Lower leg skin (tissue), 4 donors: ENCODE measurements around the gene TNKS1BP1. TPM values are rescaled to one million over a fixed set of nuclear protein-coding genes. Genes with fewer than 3 reads are reported as not detected.
A peak's percentile ranks its signal among the peaks of the same experiment; 100 is the strongest.
"Not testable (repeated sequence)": the region's sequence is repeated elsewhere in the genome, so short reads cannot be mapped to it uniquely, and the experiment has no call there.

ENCODE experiments used
- DNase-seq, 2 donors: peaks; one replicate each; pipeline ENCODE4 v3.0.0-alpha.2; 2019; ENCODE audit warnings: low spot score in 2 of 2
- H3K4me3 ChIP-seq: fragments of 200-600 bp; sonication (generic); 2 replicates; pipeline ENCODE4 v1.5.1; 2017; ENCODE audit warnings: mild to moderate bottlenecking, low read depth; ENCODE audit not compliant: poor library complexity, severe bottlenecking
- POLR2A ChIP-seq, 2 donors: fragments of 450-650 bp; IDR thresholded peaks; one replicate each; pipeline ENCODE4 v1.6.1; 2016 to 2017; ENCODE audit warnings: antibody characterized with exemption in 2 of 2, mild to moderate bottlenecking in 1 of 2, moderate library complexity in 1 of 2
- WGBS, 2 donors: methylation state at CpG; one replicate each; pipeline ENCODE4 v1.1.5; 2018; 5-methylcytosine and 5-hydroxymethylcytosine counted together
- intact Hi-C: fragments of 100-400 bp; cut with DNase I; formaldehyde crosslinking; loops from one replicate; pipeline ENCODE4 v1.15.0; 2023; ENCODE audit warnings: low total_unique reads
- total RNA-seq, 4 donors: library from RNA; depleted of rRNA; stranded (reverse); fragments of >200 nt; gene quantifications; one replicate each; pipeline ENCODE4 v1.1.0, GENCODE V29; 2016
- TF ChIP-seq, protein P1 (sequence below), 3 donors: fragments of 450-650 bp; IDR thresholded peaks; one replicate each; pipeline ENCODE4 v1.5.1; 2016; ENCODE audit warnings: antibody characterized with exemption in 3 of 3, mild to moderate bottlenecking in 3 of 3, moderate library complexity in 2 of 3

TNKS1BP1 gene
- total RNA-seq, 4 donors from 2014 or later, result 219 to 273 (median 230) TPM

DNA sequence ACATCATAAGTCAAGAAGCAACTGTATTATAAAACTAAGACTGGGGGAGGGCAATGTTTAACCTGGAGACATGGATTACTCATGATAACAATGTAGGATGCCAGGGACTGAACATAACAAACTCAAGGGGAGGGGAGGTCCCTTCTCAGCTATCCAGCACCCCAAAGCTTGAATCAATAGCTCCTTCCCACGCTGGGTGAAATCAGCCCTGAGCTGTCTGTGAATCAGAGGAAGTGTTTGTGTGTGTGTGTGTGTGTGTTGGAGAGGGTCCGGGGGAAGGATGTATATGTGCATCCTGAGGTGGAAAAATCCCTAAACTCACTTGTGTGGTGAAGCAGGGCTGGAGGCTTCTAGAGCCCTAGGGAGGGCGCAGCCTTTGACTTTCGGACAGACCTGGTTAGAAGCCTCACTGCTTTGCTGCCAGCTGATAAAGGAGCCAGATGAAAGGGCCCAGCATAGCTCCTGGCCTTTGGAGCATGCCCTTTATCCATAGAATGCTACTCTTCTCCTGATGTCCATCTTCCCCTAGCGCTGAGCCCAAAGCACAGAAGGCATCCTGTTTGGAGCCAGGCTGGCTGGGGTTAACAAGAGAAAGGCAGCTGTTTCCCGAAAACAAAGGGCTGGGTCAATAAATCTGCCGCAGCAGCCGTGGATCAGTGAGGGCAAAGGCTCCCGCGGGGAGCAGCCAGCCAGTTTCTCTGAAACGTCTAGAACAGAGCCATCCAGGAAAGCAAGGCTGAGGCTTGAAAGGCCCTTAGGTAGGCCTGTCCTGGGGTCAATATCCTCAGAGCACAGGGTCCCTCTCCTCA is 35.8 kb downstream of the TNKS1BP1 start:
- 18 to 24% methylated on average over 11 of the region's 11 CpGs for WGBS, 2 donors
- TF ChIP-seq, protein P1, sequence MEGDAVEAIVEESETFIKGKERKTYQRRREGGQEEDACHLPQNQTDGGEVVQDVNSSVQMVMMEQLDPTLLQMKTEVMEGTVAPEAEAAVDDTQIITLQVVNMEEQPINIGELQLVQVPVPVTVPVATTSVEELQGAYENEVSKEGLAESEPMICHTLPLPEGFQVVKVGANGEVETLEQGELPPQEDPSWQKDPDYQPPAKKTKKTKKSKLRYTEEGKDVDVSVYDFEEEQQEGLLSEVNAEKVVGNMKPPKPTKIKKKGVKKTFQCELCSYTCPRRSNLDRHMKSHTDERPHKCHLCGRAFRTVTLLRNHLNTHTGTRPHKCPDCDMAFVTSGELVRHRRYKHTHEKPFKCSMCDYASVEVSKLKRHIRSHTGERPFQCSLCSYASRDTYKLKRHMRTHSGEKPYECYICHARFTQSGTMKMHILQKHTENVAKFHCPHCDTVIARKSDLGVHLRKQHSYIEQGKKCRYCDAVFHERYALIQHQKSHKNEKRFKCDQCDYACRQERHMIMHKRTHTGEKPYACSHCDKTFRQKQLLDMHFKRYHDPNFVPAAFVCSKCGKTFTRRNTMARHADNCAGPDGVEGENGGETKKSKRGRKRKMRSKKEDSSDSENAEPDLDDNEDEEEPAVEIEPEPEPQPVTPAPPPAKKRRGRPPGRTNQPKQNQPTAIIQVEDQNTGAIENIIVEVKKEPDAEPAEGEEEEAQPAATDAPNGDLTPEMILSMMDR (IDR thresholded peaks at IDR 0.05), result no peak
- TF ChIP-seq POLR2A (IDR thresholded peaks at IDR 0.05), result no peak
- intact Hi-C loops, result no loop called here
- DNase-seq, result peak in 1 of 2 donors; percentile 72
- H3K4me3 ChIP-seq, result no peak overlapping the region

DNA sequence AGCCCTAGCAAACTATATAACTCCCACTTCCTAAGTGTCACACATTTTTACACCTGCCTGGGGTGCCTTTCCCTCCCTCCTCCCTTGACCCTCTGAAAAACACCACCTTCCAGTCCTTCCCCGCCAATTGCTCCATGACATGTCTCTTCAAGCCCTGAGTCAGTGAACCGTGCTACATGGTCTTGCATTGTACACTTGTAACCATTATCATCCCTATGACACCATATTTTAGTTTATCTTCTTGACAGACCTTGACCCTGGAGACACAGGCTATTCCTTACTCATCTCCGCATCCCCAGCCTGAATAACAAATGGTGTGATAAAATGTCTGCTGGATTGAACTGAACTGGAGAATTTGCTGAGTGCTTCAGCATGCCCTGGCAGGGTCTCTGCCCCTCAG is 36.9 kb downstream of the TNKS1BP1 start:
- 86 to 89% methylated on average over 3 of the region's 3 CpGs for WGBS, 2 donors
- TF ChIP-seq POLR2A (IDR thresholded peaks at IDR 0.05), result no peak
- TF ChIP-seq, protein P1 (IDR thresholded peaks at IDR 0.05), result no peak
- intact Hi-C loops, result no loop called here
- DNase-seq, result peak in 1 of 2 donors; percentile 43
- no peak overlapping the region for H3K4me3 ChIP-seq

DNA sequence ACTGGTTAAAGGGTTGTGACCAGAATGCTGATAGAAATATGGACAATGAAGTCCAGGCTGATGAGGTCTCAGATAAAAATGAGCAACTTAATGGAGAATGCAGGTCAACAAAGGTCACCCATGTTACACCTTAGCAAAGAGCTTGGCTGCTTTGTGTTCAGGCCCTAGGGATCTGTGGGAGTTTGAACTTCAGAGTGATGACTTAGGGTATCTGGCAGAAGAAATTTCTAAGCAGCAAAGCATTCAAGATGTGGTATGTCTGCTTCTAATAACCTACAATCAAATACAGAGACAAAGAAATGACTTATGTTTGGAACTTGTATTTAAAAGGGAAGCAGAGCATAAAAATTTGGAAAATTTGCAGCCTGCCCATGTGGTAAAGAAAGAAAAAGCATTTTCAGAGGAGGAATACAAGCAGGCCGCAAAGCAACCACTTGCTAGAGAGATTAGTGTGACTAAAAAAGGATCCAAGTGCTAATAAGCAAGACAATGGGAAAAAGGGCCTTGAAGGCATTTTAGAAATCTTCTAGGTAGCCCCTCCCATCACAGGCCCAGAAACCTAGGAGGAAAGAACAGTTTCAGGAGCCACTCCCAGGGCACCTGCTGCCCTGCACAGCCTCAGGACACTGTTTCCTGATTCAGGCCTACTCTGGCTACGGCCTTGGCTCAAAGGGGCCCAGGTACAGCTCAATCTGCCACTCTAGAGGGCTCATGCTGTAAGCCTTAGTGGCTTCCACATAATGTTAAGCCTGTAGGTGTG is 41.3 kb downstream of the TNKS1BP1 start:
- 60% methylated on average over 2 of the region's 2 CpGs for WGBS, 2 donors
- no peak for DNase-seq
- intact Hi-C loops, result no loop called here
- H3K4me3 ChIP-seq, result no peak overlapping the region
- no peak for TF ChIP-seq POLR2A (IDR thresholded peaks at IDR 0.05)
- TF ChIP-seq, protein P1 (IDR thresholded peaks at IDR 0.05), result no peak

DNA sequence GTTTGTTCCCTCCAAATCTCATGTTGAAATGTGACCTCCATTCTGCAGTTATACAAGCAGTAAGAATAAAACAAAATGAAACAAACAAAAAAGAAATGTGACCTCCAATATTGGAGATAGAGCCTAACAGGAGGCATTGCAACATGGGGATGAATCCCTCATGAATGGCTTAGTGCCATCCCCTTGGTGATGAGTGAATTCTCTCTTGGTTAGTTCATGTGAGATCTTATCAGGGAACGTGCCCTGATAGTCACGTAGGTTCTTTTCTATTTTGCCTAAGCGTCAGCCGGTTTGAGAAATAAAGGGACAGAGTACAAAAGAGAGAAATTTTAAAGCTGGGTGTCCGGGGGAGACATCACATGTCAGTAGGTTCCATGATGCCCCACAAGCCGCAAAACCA is 43.2 kb downstream of the TNKS1BP1 start:
- intact Hi-C loops, H3K4me3 ChIP-seq, DNase-seq: not testable (repeated sequence)
- 80 to 91% methylated on average over 6 of the region's 6 CpGs for WGBS, 2 donors

DNA sequence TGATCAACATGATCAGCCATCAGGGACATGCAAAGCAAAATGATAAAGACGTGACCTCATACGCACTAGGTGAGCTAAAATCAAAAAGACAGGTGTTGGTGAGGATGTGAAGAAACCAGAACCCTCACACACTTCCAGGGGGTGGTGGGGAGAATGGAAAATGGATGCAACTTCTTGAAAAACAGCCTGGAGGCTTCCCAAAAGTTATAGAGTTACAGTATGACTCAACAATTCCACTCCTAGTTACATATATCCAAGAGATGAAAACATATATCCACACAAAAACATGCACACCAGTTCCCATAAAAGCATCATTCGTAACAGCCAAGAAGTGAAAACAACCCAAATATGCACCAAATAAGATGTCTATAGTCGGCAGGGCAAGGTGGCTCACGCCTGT is 45.6 kb downstream of the TNKS1BP1 start:
- TF ChIP-seq POLR2A (IDR thresholded peaks at IDR 0.05), result no peak
- TF ChIP-seq, protein P1 (IDR thresholded peaks at IDR 0.05), result no peak
- 69 to 75% methylated on average over 5 of the region's 5 CpGs for WGBS, 2 donors
- H3K4me3 ChIP-seq, result no peak overlapping the region
- intact Hi-C loops, result no loop called here
- DNase-seq, result peak in 1 of 2 donors; percentile 29

DNA sequence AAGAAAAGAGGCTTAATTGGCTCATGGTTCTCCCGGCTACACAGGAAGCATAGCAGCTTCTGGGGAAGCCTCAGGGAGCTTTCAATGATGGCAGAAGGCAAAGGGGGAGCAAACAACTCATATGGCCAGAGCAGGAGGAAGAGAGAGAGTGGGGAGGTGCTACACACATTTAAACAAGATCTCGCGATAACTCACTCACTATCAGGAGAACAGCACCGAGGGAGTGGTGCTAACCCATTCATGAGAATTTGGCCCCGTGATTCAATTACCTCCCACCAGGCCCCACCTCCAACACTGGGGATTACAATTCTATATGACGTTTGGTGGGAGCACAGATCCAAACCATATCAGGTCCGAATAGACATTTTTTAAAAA is 46.0 kb downstream of the TNKS1BP1 start:
- DNase-seq, result peak in 1 of 2 donors; percentile 15
- WGBS, 2 donors, result 74 to 83% methylated on average over 7 of the region's 7 CpGs
- intact Hi-C loops, result no loop called here
- H3K4me3 ChIP-seq, result no peak overlapping the region
- TF ChIP-seq POLR2A (IDR thresholded peaks at IDR 0.05), result no peak
- TF ChIP-seq, protein P1 (IDR thresholded peaks at IDR 0.05), result no peak
